Left ventricle myocardium inferior (tissue), 1 donor: ENCODE measurements around the gene C10orf105. TPM values are rescaled to one million over a fixed set of nuclear protein-coding genes. Genes with fewer than 3 reads are reported as not detected.

Experiments
- DNase-seq: peaks from one replicate; pipeline ENCODE4 v3.0.0-alpha.2; 2020
- H3K27ac ChIP-seq: fragments of 200-600 bp; replicated peaks from 2 replicates; pipeline ENCODE4 v1.8.0; 2021
- H3K27me3 ChIP-seq: fragments of 200-600 bp; 2 replicates; pipeline ENCODE4 v1.8.0; 2021; ENCODE audit warnings: low read depth
- H3K36me3 ChIP-seq: fragments of 200-600 bp; 2 replicates; pipeline ENCODE4 v1.8.0; 2021
- H3K4me1 ChIP-seq: fragments of 200-600 bp; 2 replicates; pipeline ENCODE4 v1.8.0; 2021
- H3K4me3 ChIP-seq: fragments of 200-600 bp; 2 replicates; pipeline ENCODE4 v1.8.0; 2021; ENCODE audit warnings: mild to moderate bottlenecking, moderate library complexity
- H3K9me3 ChIP-seq: fragments of 200-600 bp; replicated peaks from 2 replicates; pipeline ENCODE4 v1.8.0; 2021
- CTCF ChIP-seq: fragments of 200-600 bp; IDR thresholded peaks from 2 replicates; pipeline ENCODE4 v1.8.0; 2021; ENCODE audit warnings: antibody characterized with exemption, mild to moderate bottlenecking, borderline replicate concordance
- intact Hi-C: fragments of 100-400 bp; cut with micrococcal nuclease; formaldehyde crosslinking; loops from one replicate; pipeline ENCODE4 v1.11.0; 2022
- total RNA-seq: library from RNA; stranded (reverse); fragmentation: NEBNext Ultra II Directional; extraction: Animal tissue kit (Norgen Biotek cat#: 25700); gene quantifications from one replicate; pipeline ENCODE4 v1.2.1, GENCODE V29; 2021
- donor health status: DM: no; HTN: yes; CAD: no; lungs with severe emphysema.

Gene C10orf105
- total RNA-seq, 1 donor from 2014 or later = 0.05 TPM

- Histone ChIP-seq H3K27me3 (no peaks in the 10 kb centered on the region), H3K4me3 (no peak overlapping the region), H3K4me1 (peaks cover 90% of the 10 kb centered on the region), H3K9me3 (no peaks in the 10 kb centered on the region), H3K36me3 (peaks cover 78% of the 10 kb centered on the region), H3K27ac (peak overlapping the region; percentile 64)
- intact Hi-C loops = no loop called here
- TF ChIP-seq CTCF = no peak
- DNase-seq = no peak
Observed at GRCh38 chr10:71757399-71757922, 37.9 kb upstream of the C10orf105 start.

- H3K27ac ChIP-seq = peak overlapping the region; percentile 64
- H3K27me3 ChIP-seq = no peaks in the 10 kb centered on the region
- H3K4me3 ChIP-seq = no peak overlapping the region
- no peaks in the 10 kb centered on the region for H3K9me3 ChIP-seq
- peaks cover 90% of the 10 kb centered on the region for H3K4me1 ChIP-seq
- DNase-seq = no peak
- intact Hi-C loops = no loop called here
- no peak for TF ChIP-seq CTCF
- peaks cover 86% of the 10 kb centered on the region for H3K36me3 ChIP-seq
Observed at GRCh38 chr10:71756311-71757191, 37.0 kb upstream of the C10orf105 start.

- TF ChIP-seq CTCF = no peak
- Histone ChIP-seq H3K27ac (peak overlapping the region; percentile 60), H3K27me3 (no peaks in the 10 kb centered on the region), H3K4me3 (no peak overlapping the region), H3K4me1 (peaks cover 86% of the 10 kb centered on the region), H3K9me3 (no peaks in the 10 kb centered on the region), H3K36me3 (peaks cover 86% of the 10 kb centered on the region)
- intact Hi-C loops = no loop called here
- no peak for DNase-seq
Observed at GRCh38 chr10:71755179-71755879, 35.8 kb upstream of the C10orf105 start.

- intact Hi-C loops = no loop called here
- H3K36me3 ChIP-seq = peaks cover 89% of the 10 kb centered on the region
- H3K27ac ChIP-seq = peak overlapping the region; percentile 60
Observed at GRCh38 chr10:71754562-71754961, 35.0 kb upstream of the C10orf105 start.

More at GRCh38 chr10:71754562-71754961, 35.0 kb upstream of the C10orf105 start:
- Histone ChIP-seq H3K27me3 (no peaks in the 10 kb centered on the region), H3K9me3 (no peaks in the 10 kb centered on the region), H3K4me1 (peaks cover 92% of the 10 kb centered on the region), H3K4me3 (no peak overlapping the region)
- no peak for DNase-seq
- no peak for TF ChIP-seq CTCF
